Neural progenitor cell (in vitro differentiated cells): ENCODE data around the gene BICD2. TPM values are rescaled to one million over a fixed set of nuclear protein-coding genes. Genes with fewer than 3 reads are reported as not detected.

ENCODE experiments used
- DNase-seq: peaks from one replicate; pipeline ENCODE4 v3.0.0-alpha.2; 2016; ENCODE audit warnings: low spot score
- H2AFZ ChIP-seq: fragments of 200-600 bp; sonication (generic); replicated peaks from 2 replicates; pipeline ENCODE4 v1.6.1; 2016; ENCODE audit warnings: antibody characterized with exemption
- H3F3A ChIP-seq: fragments of 200-600 bp; sonication (generic); 2 replicates; pipeline ENCODE4 v1.6.1; 2016; ENCODE audit warnings: antibody characterized with exemption, low read depth
- H3K27ac ChIP-seq: fragments of 200-600 bp; sonication (generic); 2 replicates; pipeline ENCODE4 v1.5.1; 2016; ENCODE audit warnings: mild to moderate bottlenecking
- H3K27me3 ChIP-seq: fragments of 200-600 bp; sonication (generic); 2 replicates; pipeline ENCODE4 v1.6.1; 2016; ENCODE audit warnings: mild to moderate bottlenecking, moderate library complexity
- H3K36me3 ChIP-seq: fragments of 200-600 bp; sonication (generic); 2 replicates; pipeline ENCODE4 v1.5.1; 2016
- H3K4me1 ChIP-seq: fragments of 200-600 bp; sonication (generic); 2 replicates; pipeline ENCODE4 v1.6.1; 2016; ENCODE audit warnings: mixed run types
- H3K4me2 ChIP-seq: fragments of 200-600 bp; sonication (generic); 2 replicates; pipeline ENCODE4 v1.6.1; 2016
- H3K4me3 ChIP-seq: fragments of 200-600 bp; sonication (generic); 2 replicates; pipeline ENCODE4 v1.5.1; 2016
- H3K79me2 ChIP-seq: fragments of 200-600 bp; sonication (generic); 2 replicates; pipeline ENCODE4 v1.6.1; 2016; ENCODE audit warnings: low read depth
- H3K9ac ChIP-seq: fragments of 200-600 bp; sonication (generic); 2 replicates; pipeline ENCODE4 v1.6.1; 2016
- H3K9me3 ChIP-seq: fragments of 200-600 bp; sonication (generic); 2 replicates; pipeline ENCODE4 v1.5.1; 2016; ENCODE audit warnings: low read depth
- H4K20me1 ChIP-seq: fragments of 200-600 bp; sonication (generic); 2 replicates; pipeline ENCODE4 v1.6.1; 2016; ENCODE audit warnings: low read depth
- H3K27ac Mint-ChIP-seq: 3 replicates; pipeline ENCODE4 v1.8.0; 2021; ENCODE audit warnings: mixed read lengths
- H3K27me3 Mint-ChIP-seq: 2 replicates; pipeline ENCODE4 v1.8.0; 2022; ENCODE audit warnings: low read depth, mild to moderate bottlenecking, inconsistent platforms, moderate library complexity, mixed read lengths; ENCODE audit not compliant: insufficient read depth
- H3K36me3 Mint-ChIP-seq: 3 replicates; pipeline ENCODE4 v1.8.0; 2021; ENCODE audit warnings: mixed read lengths
- H3K4me1 Mint-ChIP-seq: 3 replicates; pipeline ENCODE4 v1.8.0; 2021; ENCODE audit warnings: mixed read lengths
- H3K4me3 Mint-ChIP-seq: 3 replicates; pipeline ENCODE4 v1.8.0; 2021; ENCODE audit warnings: mild to moderate bottlenecking, moderate library complexity, mixed read lengths
- H3K9me3 Mint-ChIP-seq: 3 replicates; pipeline ENCODE4 v1.8.0; 2020; ENCODE audit warnings: mixed read lengths
- EZH2 ChIP-seq: fragments of 200-600 bp; sonication (generic); IDR thresholded peaks from 2 replicates; pipeline ENCODE4 v1.6.1; 2017; ENCODE audit warnings: antibody characterized with exemption, mild to moderate bottlenecking, moderate library complexity
- EZH2phosphoT487 ChIP-seq: fragments of 200-600 bp; sonication (generic); IDR thresholded peaks from 2 replicates; pipeline ENCODE4 v1.6.1; 2017; ENCODE audit warnings: antibody characterized with exemption
- total RNA-seq: library from RNA; depleted of rRNA; stranded (reverse); fragments of >200 nt; gene quantifications from 2 replicates; pipeline ENCODE4 v1.2.3, GENCODE V29; 2015; ENCODE audit warnings: low replicate concordance
- TF ChIP-seq, protein P1 (sequence below): fragments of 200-600 bp; sonication (generic); IDR thresholded peaks from 2 replicates; pipeline ENCODE4 v1.5.1; 2017; ENCODE audit warnings: antibody characterized with exemption, mild to moderate bottlenecking

BICD2 gene
- total RNA-seq, 1 donor from 2014 or later: 15.1 TPM

DNA sequence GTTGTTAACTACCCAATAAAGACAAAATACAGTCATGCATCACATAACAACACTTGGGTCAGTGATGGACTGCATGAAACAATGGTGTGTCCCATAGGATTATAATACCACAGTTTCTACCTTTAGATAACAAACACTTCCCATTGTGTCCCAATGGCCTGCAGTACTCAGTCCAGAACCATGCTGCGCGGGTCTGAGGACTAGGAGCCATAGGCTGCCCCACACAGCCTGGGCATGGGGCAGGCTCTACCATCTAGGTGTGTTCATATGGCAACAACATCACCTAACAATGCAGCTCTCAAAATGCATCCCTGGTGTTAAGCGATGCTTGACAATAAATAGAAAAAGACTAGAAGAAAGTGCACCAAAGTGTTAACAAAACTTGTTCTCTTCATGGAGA lies 101.5 kb downstream of the BICD2 start:
- peaks cover 3% of the 10 kb centered on the region for H3K27me3 Mint-ChIP-seq
- H3F3A ChIP-seq: peaks cover 7% of the 10 kb centered on the region
- H3K9ac ChIP-seq: no peak overlapping the region
- H3K27ac Mint-ChIP-seq: no peak overlapping the region
- H3K9me3 Mint-ChIP-seq: no peaks in the 10 kb centered on the region
- H3K36me3 Mint-ChIP-seq: peaks cover 6% of the 10 kb centered on the region
- H3K4me3 Mint-ChIP-seq: no peak overlapping the region
- H3K79me2 ChIP-seq: peaks cover 26% of the 10 kb centered on the region
- H3K9me3 ChIP-seq: no peaks in the 10 kb centered on the region
- H3K4me1 ChIP-seq: peaks cover 14% of the 10 kb centered on the region
- no peak overlapping the region for H3K4me2 ChIP-seq
- H3K36me3 ChIP-seq: no peaks in the 10 kb centered on the region
- H3K27ac ChIP-seq: no peak overlapping the region
- peaks cover 68% of the 10 kb centered on the region for H4K20me1 ChIP-seq
- no peaks in the 10 kb centered on the region for H3K27me3 ChIP-seq
- no peak overlapping the region for H3K4me3 ChIP-seq
- H3K4me1 Mint-ChIP-seq: peaks cover 23% of the 10 kb centered on the region
- DNase-seq: no peak
- TF ChIP-seq EZH2 (no peak), EZH2phosphoT487 (no peak)
- TF ChIP-seq, protein P1, sequence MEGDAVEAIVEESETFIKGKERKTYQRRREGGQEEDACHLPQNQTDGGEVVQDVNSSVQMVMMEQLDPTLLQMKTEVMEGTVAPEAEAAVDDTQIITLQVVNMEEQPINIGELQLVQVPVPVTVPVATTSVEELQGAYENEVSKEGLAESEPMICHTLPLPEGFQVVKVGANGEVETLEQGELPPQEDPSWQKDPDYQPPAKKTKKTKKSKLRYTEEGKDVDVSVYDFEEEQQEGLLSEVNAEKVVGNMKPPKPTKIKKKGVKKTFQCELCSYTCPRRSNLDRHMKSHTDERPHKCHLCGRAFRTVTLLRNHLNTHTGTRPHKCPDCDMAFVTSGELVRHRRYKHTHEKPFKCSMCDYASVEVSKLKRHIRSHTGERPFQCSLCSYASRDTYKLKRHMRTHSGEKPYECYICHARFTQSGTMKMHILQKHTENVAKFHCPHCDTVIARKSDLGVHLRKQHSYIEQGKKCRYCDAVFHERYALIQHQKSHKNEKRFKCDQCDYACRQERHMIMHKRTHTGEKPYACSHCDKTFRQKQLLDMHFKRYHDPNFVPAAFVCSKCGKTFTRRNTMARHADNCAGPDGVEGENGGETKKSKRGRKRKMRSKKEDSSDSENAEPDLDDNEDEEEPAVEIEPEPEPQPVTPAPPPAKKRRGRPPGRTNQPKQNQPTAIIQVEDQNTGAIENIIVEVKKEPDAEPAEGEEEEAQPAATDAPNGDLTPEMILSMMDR: no peak
- no peak overlapping the region for H2AFZ ChIP-seq

DNA sequence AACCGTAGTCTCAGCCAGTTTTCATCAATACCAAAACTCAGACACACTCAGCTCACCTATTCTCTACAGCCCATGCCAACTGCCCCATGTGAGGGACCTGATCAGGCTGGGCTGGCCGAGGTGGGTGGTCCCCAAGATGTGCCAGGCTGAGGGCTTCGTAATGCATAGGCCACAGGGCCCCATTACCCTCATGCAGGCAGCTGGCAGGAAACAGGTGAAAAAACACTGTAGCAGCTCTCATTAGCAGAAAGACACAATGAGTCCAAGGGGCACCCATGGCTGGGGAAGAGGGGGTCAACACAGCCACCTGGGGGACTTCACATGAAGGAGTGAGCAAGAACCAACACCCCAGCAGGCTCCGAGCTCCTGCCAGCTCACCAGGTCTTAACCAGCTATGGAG lies 102.9 kb downstream of the BICD2 start:
- peaks cover 4% of the 10 kb centered on the region for H3K36me3 Mint-ChIP-seq
- H3K9me3 Mint-ChIP-seq: no peaks in the 10 kb centered on the region
- no peak overlapping the region for H3K27ac Mint-ChIP-seq
- Histone ChIP-seq H3K27ac (no peak overlapping the region), H3K9me3 (no peaks in the 10 kb centered on the region), H2AFZ (no peak overlapping the region), H3K36me3 (no peaks in the 10 kb centered on the region), H4K20me1 (peaks cover 78% of the 10 kb centered on the region), H3K4me3 (no peak overlapping the region), H3F3A (peaks cover 7% of the 10 kb centered on the region), H3K4me2 (no peak overlapping the region), H3K27me3 (no peaks in the 10 kb centered on the region), H3K4me1 (peaks cover 14% of the 10 kb centered on the region), H3K9ac (no peak overlapping the region), H3K79me2 (peaks cover 24% of the 10 kb centered on the region)
- H3K4me3 Mint-ChIP-seq: no peak overlapping the region
- TF ChIP-seq, protein P1: no peak
- TF ChIP-seq EZH2 (no peak), EZH2phosphoT487 (no peak)
- H3K4me1 Mint-ChIP-seq: peaks cover 23% of the 10 kb centered on the region
- no peaks in the 10 kb centered on the region for H3K27me3 Mint-ChIP-seq
- no peak for DNase-seq

Other genes with a start within 250 kb of the BICD2 start
- gene ECM2, start 228.8 kb downstream of the BICD2 start, total RNA-seq: not detected in 2 replicates
- 16.8 and 18.0 TPM in 2 replicates for gene IPPK, start 94.7 kb downstream of the BICD2 start, total RNA-seq
- gene ZNF484, start 113.2 kb upstream of the BICD2 start, total RNA-seq: 24.3 and 36.9 TPM in 2 replicates
- gene FGD3, start 182.7 kb upstream of the BICD2 start, total RNA-seq: 0.56 and 0.68 TPM in 2 replicates